Astrocyte (in vitro differentiated cells and primary cell): Measurements from ENCODE around the gene MYOF. TPM values are rescaled to one million over a fixed set of nuclear protein-coding genes. Genes with fewer than 3 reads are reported as not detected.
A peak's percentile ranks its signal among the peaks of the same experiment; 100 is the strongest.

Experiments used
- DNase-seq: peaks from one replicate; pipeline ENCODE4 v3.0.0-alpha.2; 2010; ENCODE audit warnings: low read depth
- FAIRE-seq: peaks from 2 replicates; lab custom pipeline; 2011; peaks lifted over from hg19 to GRCh38; lab: Jason Lieb, UNC
- H2AFZ ChIP-seq: 2 replicates; pipeline ENCODE4 v1.6.0; 2012; ENCODE audit warnings: low read depth, low read length, inconsistent platforms
- H3K27ac ChIP-seq: 2 replicates; pipeline ENCODE4 v1.5.1; 2011; ENCODE audit warnings: low read depth, low read length, inconsistent platforms
- H3K27me3 ChIP-seq: 2 replicates; pipeline ENCODE4 v1.6.0; 2011; ENCODE audit warnings: low read length, inconsistent platforms; ENCODE audit not compliant: insufficient read depth
- H3K36me3 ChIP-seq: 2 replicates; pipeline ENCODE4 v1.5.1; 2011; ENCODE audit warnings: low read length, inconsistent platforms; ENCODE audit not compliant: insufficient read depth
- H3K4me1 ChIP-seq: 2 replicates; pipeline ENCODE4 v1.5.1; 2011; ENCODE audit warnings: low read length, inconsistent platforms; ENCODE audit not compliant: insufficient read depth
- H3K4me2 ChIP-seq: 2 replicates; pipeline ENCODE4 v1.6.0; 2012; ENCODE audit warnings: low read length, inconsistent platforms
- H3K4me3 ChIP-seq: 2 replicates; pipeline ENCODE4 v1.5.1; 2011; ENCODE audit warnings: low read depth, mild to moderate bottlenecking, low read length, inconsistent platforms; ENCODE audit not compliant: insufficient read depth
- H3K79me2 ChIP-seq: 2 replicates; pipeline ENCODE4 v1.6.0; 2012; ENCODE audit warnings: mild to moderate bottlenecking, low read length, inconsistent platforms; ENCODE audit not compliant: insufficient read depth
- H3K9ac ChIP-seq: 2 replicates; pipeline ENCODE4 v1.6.0; 2012; ENCODE audit warnings: mild to moderate bottlenecking, low read length, inconsistent platforms
- H3K9me3 ChIP-seq: 2 replicates; pipeline ENCODE4 v1.5.1; 2012; ENCODE audit warnings: low read depth, mild to moderate bottlenecking, low read length, inconsistent platforms; ENCODE audit not compliant: insufficient read depth
- H4K20me1 ChIP-seq: 2 replicates; pipeline ENCODE4 v1.6.0; 2012; ENCODE audit warnings: low read length, inconsistent platforms; ENCODE audit not compliant: insufficient read depth
- H3K27ac Mint-ChIP-seq: one replicate; pipeline ENCODE4 v1.8.0; 2021; ENCODE audit warnings: mild to moderate bottlenecking, mixed read lengths; ENCODE audit not compliant: unreplicated experiment
- H3K27me3 Mint-ChIP-seq: one replicate; pipeline ENCODE4 v1.8.0; 2021; ENCODE audit warnings: low read depth, mixed read lengths; ENCODE audit not compliant: unreplicated experiment
- H3K36me3 Mint-ChIP-seq: one replicate; pipeline ENCODE4 v1.8.0; 2021; ENCODE audit warnings: low read depth, mixed read lengths; ENCODE audit not compliant: unreplicated experiment
- H3K4me1 Mint-ChIP-seq: one replicate; pipeline ENCODE4 v1.8.0; 2021; ENCODE audit warnings: low read depth, mixed read lengths; ENCODE audit not compliant: unreplicated experiment
- H3K4me3 Mint-ChIP-seq: one replicate; pipeline ENCODE4 v1.8.0; 2021; ENCODE audit warnings: mild to moderate bottlenecking, moderate library complexity, mixed read lengths; ENCODE audit not compliant: unreplicated experiment
- H3K9me3 Mint-ChIP-seq: one replicate; pipeline ENCODE4 v1.8.0; 2021; ENCODE audit warnings: mild to moderate bottlenecking, mixed read lengths; ENCODE audit not compliant: unreplicated experiment
- EZH2 ChIP-seq: IDR thresholded peaks from 2 replicates; pipeline ENCODE4 v1.6.1; 2012; ENCODE audit warnings: mild to moderate bottlenecking, low read length, inconsistent platforms; ENCODE audit not compliant: insufficient read depth
- total RNA-seq: library from RNA; stranded (reverse); gene quantifications from 2 replicates; pipeline ENCODE4 v1.2.1, GENCODE V29; 2021
- TF ChIP-seq, protein P1 (sequence below): IDR thresholded peaks from 2 replicates; pipeline ENCODE4 v1.5.1; 2011; ENCODE audit warnings: low read depth, mild to moderate bottlenecking, inconsistent platforms, low read length, moderate library complexity; ENCODE audit not compliant: insufficient read depth

Gene MYOF
- total RNA-seq, 1 donor from 2014 or later, result 306 TPM

DNA sequence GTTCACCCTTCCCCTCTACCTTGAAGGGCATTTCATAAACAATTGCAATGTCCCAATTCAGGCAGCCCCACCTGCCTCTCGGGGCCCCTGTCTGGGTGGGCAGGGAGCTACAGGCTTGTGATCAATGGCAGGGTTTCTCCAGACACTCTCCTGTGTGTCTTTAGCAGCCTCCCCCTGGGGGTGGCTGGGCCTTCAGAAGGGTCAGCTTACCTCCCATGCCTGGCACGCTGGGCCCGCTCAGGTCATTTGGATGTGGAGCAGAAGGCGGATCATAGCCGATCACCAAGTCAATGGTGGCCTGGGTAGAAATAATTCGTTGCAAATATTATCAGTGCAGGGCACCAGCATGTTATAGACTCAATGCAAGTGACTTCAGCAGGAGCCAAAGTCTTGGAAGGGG, 56.3 kb downstream of the MYOF start:
- Mint-ChIP-seq H3K36me3 (peaks cover 29% of the 10 kb centered on the region), H3K9me3 (no peaks in the 10 kb centered on the region), H3K4me3 (no peak overlapping the region), H3K4me1 (peaks cover 13% of the 10 kb centered on the region), H3K27ac (no peak overlapping the region), H3K27me3 (no peaks in the 10 kb centered on the region)
- H3K27ac ChIP-seq, result no peak overlapping the region
- peaks cover 28% of the 10 kb centered on the region for H4K20me1 ChIP-seq
- H3K27me3 ChIP-seq, result no peaks in the 10 kb centered on the region
- FAIRE-seq (no peak), DNase-seq (no peak)
- peaks cover 50% of the 10 kb centered on the region for H3K36me3 ChIP-seq
- no peak overlapping the region for H2AFZ ChIP-seq
- H3K9me3 ChIP-seq, result no peaks in the 10 kb centered on the region
- H3K9ac ChIP-seq, result no peak overlapping the region
- peaks cover 12% of the 10 kb centered on the region for H3K4me1 ChIP-seq
- no peak overlapping the region for H3K4me2 ChIP-seq
- TF ChIP-seq, protein P1, sequence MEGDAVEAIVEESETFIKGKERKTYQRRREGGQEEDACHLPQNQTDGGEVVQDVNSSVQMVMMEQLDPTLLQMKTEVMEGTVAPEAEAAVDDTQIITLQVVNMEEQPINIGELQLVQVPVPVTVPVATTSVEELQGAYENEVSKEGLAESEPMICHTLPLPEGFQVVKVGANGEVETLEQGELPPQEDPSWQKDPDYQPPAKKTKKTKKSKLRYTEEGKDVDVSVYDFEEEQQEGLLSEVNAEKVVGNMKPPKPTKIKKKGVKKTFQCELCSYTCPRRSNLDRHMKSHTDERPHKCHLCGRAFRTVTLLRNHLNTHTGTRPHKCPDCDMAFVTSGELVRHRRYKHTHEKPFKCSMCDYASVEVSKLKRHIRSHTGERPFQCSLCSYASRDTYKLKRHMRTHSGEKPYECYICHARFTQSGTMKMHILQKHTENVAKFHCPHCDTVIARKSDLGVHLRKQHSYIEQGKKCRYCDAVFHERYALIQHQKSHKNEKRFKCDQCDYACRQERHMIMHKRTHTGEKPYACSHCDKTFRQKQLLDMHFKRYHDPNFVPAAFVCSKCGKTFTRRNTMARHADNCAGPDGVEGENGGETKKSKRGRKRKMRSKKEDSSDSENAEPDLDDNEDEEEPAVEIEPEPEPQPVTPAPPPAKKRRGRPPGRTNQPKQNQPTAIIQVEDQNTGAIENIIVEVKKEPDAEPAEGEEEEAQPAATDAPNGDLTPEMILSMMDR, result no peak
- TF ChIP-seq EZH2, result no peak
- H3K4me3 ChIP-seq, result no peak overlapping the region
- peaks cover 77% of the 10 kb centered on the region for H3K79me2 ChIP-seq

DNA sequence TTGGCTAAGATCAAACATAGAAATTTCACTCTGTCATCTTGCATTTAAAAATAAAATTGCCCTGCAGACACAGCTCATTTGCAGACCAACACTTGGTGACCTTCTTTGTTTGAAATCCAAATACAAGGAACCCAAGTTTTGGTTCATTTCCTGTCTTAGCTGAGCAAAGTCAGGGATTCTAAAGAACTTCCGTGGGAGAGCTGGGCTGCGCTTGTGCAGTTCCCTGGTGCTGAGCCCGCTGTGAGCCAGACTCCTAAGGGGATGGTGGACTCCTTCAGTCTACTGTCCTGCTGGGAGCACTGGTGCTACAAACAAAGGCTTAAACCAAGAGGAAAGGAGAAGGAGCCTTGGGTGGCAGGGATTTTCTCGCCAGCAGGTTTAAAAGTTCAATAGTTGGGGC, 60.0 kb downstream of the MYOF start:
- Mint-ChIP-seq H3K27me3 (no peaks in the 10 kb centered on the region), H3K4me3 (no peak overlapping the region), H3K36me3 (peaks cover 29% of the 10 kb centered on the region), H3K4me1 (peaks cover 20% of the 10 kb centered on the region), H3K9me3 (peaks cover 2% of the 10 kb centered on the region), H3K27ac (no peak overlapping the region)
- Histone ChIP-seq H3K4me3 (no peak overlapping the region), H3K27ac (peak overlapping the region; percentile 24), H3K4me2 (peak overlapping the region; percentile 5), H3K36me3 (peaks cover 46% of the 10 kb centered on the region), H3K79me2 (peaks cover 73% of the 10 kb centered on the region), H3K4me1 (peaks cover 12% of the 10 kb centered on the region), H2AFZ (no peak overlapping the region), H4K20me1 (peaks cover 29% of the 10 kb centered on the region), H3K9me3 (no peaks in the 10 kb centered on the region), H3K27me3 (no peaks in the 10 kb centered on the region), H3K9ac (peak overlapping the region; percentile 12)
- DNase-seq (no peak), FAIRE-seq (no peak)
- TF ChIP-seq EZH2, result no peak
- TF ChIP-seq, protein P1, result no peak

DNA sequence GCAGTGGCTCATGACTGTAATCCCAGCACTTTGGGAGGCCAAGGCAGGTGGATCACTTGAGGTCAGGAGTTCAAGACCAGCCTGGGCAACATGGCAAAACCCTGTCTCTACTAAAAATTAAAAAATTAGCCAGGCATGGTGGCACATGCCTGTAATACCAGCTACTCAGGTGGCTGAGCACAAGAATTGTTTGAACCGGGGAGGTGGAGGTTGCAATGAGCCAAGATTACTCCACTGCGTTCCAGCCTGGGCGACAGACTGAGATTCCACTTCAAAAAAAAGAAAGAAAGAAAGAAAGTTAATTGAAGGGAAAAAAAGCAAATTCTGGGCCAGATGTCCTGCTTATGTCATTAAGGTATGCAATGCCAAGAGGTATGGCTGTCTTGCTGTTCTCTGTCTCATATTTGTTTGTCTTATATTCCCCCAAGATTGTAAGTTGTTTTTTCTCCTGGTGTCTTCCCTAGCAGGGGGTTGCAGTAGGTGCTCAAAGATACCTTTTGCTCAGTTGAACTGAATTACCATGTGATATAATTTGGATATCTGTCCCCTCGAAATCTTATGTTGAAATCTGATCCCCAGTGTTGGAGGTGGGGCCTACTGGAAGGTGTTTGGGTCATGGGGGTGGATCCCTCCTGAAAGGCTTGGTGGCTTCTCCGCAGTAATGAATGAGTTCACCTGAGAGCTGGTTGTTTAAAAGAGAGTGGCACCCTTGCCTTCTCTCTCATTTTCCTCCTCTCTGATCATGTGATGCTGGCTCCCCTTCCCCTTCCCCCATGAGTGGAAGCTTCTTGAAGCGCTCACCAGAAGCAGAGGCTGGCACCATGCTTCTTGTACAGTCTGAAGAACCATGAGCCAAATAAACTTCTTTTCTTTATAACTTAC, 60.9 kb downstream of the MYOF start:
- Histone ChIP-seq H3K9me3 (no peaks in the 10 kb centered on the region), H3K27ac (peak overlapping the region; percentile 3), H3K27me3 (no peaks in the 10 kb centered on the region), H3K4me2 (no peak overlapping the region), H3K79me2 (peaks cover 70% of the 10 kb centered on the region), H4K20me1 (peaks cover 30% of the 10 kb centered on the region), H3K4me1 (peaks cover 12% of the 10 kb centered on the region), H3K9ac (no peak overlapping the region), H3K4me3 (no peak overlapping the region), H3K36me3 (peaks cover 48% of the 10 kb centered on the region), H2AFZ (no peak overlapping the region)
- H3K9me3 Mint-ChIP-seq, result peaks cover 2% of the 10 kb centered on the region
- no peak for TF ChIP-seq EZH2
- TF ChIP-seq, protein P1, result no peak
- FAIRE-seq, result no peak
- H3K36me3 Mint-ChIP-seq, result peaks cover 34% of the 10 kb centered on the region
- no peak for DNase-seq
- peaks cover 20% of the 10 kb centered on the region for H3K4me1 Mint-ChIP-seq
- peak overlapping the region; percentile 2 for H3K27ac Mint-ChIP-seq
- no peak overlapping the region for H3K4me3 Mint-ChIP-seq
- H3K27me3 Mint-ChIP-seq, result no peaks in the 10 kb centered on the region
